ENCODE data around the gene ERICH2.
A peak's percentile ranks its signal among the peaks of the same experiment; 100 is the strongest.

Gene ERICH2

GRCh38 chr2:170843656-170844055, 73.5 kb downstream of the ERICH2 start:
- TF ChIP-seq CTCF (conservative IDR thresholded peaks at IDR 0.05; ENCODE audit: low read length), result no peak

GRCh38 chr2:170845343-170845742, 75.2 kb downstream of the ERICH2 start:
- DNase-seq (ENCODE audit: low read depth), result no peak
- TF ChIP-seq CTCF (conservative IDR thresholded peaks at IDR 0.05; ENCODE audit: low read length), result no peak
- H3K4me3 ChIP-seq (ENCODE audit: low read length), result no peak overlapping the region

More at GRCh38 chr2:170843656-170844055, 73.5 kb downstream of the ERICH2 start:
- H3K4me3 ChIP-seq (ENCODE audit: low read length), result no peak overlapping the region
- DNase-seq (ENCODE audit: low read depth), result peak; percentile 79

- DNase-seq (ENCODE audit: low read depth), result peak; percentile 56
- H3K4me3 ChIP-seq (ENCODE audit: low read length), result no peak overlapping the region
- no peak for TF ChIP-seq CTCF (conservative IDR thresholded peaks at IDR 0.05; ENCODE audit: low read length)
These were observed 76.1 kb downstream of the ERICH2 start for GRCh38 chr2:170846314-170846713.

GRCh38 chr2:170847716-170848115, 77.5 kb downstream of the ERICH2 start:
- no peak for DNase-seq (ENCODE audit: low read depth)
- no peak overlapping the region for H3K4me3 ChIP-seq (ENCODE audit: low read length)
- TF ChIP-seq CTCF (conservative IDR thresholded peaks at IDR 0.05; ENCODE audit: low read length), result no peak
